K562 treated with DMSO at 1 percent for 4 hours (cell line): Measurements from ENCODE around the gene FBXL5. TPM values are rescaled to one million over a fixed set of nuclear protein-coding genes. Genes with fewer than 3 reads are reported as not detected.

Source experiments
- total RNA-seq: library from RNA; unstranded; fragments of 300-600 nt; gene quantifications from 2 replicates; pipeline ENCODE4 v1.2.3, GENCODE V29; 2022; ENCODE audit not compliant: insufficient read depth

Gene FBXL5, protein sequence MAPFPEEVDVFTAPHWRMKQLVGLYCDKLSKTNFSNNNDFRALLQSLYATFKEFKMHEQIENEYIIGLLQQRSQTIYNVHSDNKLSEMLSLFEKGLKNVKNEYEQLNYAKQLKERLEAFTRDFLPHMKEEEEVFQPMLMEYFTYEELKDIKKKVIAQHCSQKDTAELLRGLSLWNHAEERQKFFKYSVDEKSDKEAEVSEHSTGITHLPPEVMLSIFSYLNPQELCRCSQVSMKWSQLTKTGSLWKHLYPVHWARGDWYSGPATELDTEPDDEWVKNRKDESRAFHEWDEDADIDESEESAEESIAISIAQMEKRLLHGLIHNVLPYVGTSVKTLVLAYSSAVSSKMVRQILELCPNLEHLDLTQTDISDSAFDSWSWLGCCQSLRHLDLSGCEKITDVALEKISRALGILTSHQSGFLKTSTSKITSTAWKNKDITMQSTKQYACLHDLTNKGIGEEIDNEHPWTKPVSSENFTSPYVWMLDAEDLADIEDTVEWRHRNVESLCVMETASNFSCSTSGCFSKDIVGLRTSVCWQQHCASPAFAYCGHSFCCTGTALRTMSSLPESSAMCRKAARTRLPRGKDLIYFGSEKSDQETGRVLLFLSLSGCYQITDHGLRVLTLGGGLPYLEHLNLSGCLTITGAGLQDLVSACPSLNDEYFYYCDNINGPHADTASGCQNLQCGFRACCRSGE
- 22.3 and 24.1 TPM in 2 replicates for total RNA-seq

DNA sequence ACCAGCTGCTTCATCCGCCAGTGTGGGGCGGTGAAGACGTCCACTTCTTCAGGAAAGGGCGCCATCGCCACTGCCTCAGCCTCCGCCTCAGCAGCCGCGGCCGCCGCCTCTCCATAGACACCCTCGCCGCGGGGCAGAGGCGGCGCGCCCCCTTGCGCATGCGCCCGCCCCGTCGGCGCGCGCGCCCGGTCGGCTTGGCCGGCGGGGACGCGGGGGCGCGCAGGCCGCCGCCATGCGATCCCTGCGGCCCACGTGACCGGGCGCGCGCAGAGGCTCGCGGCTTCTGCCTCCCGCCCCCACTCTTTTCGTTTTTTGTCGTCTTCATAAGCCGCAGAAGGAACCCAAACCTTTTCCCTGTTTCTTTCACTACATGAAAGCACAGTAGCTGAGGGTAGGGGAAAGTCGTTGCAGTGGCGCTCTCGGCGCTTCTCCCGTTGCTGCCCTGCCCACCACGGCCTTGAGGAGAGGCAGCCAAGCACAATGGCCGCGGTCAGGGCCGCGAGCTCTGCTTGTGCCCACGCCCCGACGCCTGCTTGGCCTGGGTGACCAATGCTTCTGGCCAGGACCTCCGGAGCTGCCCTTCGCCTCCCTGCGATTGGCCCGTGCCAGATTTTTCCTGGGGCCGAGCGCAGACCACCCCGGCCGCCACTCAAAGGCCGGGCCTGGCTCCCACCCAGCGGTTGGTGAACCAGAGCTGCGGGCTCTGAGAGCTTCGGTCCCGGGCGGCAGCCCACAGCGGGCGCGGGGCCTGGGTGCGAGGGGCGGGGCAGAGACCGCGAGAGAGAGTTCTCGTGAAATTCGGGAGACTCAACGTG lies at the start of gene FBXL5:
FBXL5 (minus strand) TSS at position 135 of the 815 bp plus-strand sequence; CDS start at position 65, 70 bp downstream.

DNA sequence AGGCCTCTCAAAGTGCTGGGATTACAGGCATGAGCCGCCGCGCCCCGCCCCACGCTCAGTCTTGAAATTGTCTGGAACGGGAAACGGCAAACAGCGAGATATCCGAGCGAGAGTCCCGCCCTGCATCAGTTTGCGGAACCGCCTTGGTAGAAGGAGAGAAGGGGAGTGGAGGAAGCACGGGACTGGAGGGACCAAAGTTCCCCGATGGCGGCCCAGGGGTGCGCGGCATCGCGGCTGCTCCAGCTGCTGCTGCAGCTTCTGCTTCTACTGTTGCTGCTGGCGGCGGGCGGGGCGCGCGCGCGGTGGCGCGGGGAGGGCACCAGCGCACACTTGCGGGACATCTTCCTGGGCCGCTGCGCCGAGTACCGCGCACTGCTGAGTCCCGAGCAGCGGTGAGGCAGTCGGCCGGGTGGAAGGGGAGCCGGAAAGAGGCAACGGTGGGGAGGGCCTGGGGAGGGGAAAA lies 47.8 kb upstream of the FBXL5 start, which contains the start of gene BST1:
BST1 (plus strand) TSS at position 125 of the 463 bp plus-strand sequence; CDS start at position 205, 80 bp downstream.

DNA sequence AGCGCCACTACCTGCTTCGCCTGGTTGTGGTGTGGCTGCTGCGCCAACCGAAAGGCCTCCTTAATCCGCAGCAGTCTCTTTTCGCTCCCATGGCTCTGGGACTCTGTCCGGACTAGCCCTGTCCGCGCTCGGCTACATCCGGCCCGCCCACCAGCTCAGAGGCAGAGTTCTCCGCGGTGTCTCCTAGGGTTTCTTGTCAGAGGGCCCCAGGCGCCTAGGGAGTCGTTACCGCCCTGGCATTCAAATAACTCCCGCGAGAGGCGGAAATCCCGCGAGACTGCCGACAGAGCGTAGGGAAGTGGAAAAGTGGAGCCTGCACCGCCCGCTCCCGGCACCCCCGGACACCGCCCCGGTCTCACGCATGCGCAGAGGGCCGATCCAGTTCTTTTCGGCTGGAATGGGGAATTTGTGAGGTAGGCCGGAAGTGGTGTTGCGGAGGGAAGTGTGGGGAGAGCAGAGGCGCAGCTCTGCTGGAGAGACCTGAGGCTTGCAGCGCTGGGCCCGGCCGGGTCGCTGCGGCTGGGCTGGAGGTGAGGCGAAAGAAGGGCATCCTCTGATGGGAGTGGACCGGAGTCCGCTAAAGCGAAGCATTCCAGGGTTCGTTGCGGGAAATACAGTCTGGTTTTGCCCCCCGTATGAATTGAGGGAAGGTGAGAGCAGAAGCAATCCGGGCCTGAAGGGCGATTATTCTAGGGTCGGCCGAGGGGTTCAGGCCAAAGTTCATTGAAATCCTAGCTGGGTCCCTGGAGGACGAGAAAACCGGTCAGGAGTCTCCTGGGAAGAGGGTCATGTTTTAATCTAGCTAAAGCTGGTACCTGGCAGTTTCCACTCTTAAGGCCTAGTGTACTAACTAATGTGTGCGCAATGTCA lies 26.4 kb upstream of the FBXL5 start, which contains the start of gene FAM200B:
FAM200B (plus strand) TSS at position 456 of the 870 bp plus-strand sequence. CDS start 5,151 bp downstream, outside the sequence.

Other genes with a start within 250 kb of the FBXL5 start
- gene C1QTNF7, start 227.3 kb downstream of the FBXL5 start, total RNA-seq, result not detected in 2 replicates
- 4.4 and 6.8 TPM in 2 replicates for gene CC2D2A, start 185.5 kb downstream of the FBXL5 start, total RNA-seq
- gene FAM200B, start 26.5 kb upstream of the FBXL5 start, total RNA-seq, result 14.0 and 22.1 TPM in 2 replicates
- gene BST1, start 47.7 kb upstream of the FBXL5 start, total RNA-seq, result not detected in 2 replicates
- not detected in 2 replicates for gene CD38, start 123.0 kb upstream of the FBXL5 start, total RNA-seq